Ascending aorta (tissue), 2 donors: Measurements from ENCODE around the gene TAB2. TPM values are rescaled to one million over a fixed set of nuclear protein-coding genes. Genes with fewer than 3 reads are reported as not detected.

ENCODE experiments used
- DNase-seq, 2 donors: peaks; one replicate each; pipeline ENCODE4 v3.0.0-alpha.2; 2019; ENCODE audit warnings: low spot score in 2 of 2
- H3K27ac ChIP-seq, 2 donors: fragments of 200-600 bp; sonication (generic); one replicate each; pipeline ENCODE4 v1.5.1; 2016 to 2017; ENCODE audit warnings: mild to moderate bottlenecking in 1 of 2
- H3K27me3 ChIP-seq: fragments of 200-600 bp; sonication (generic); one replicate; pipeline ENCODE4 v1.5.1; 2017
- H3K36me3 ChIP-seq, 2 donors: fragments of 200-600 bp; sonication (generic); one replicate each; pipeline ENCODE4 v1.5.1; 2016
- H3K4me1 ChIP-seq, 2 donors: fragments of 200-600 bp; sonication (generic); one replicate each; pipeline ENCODE4 v1.5.1; 2016 to 2017; ENCODE audit warnings: mild to moderate bottlenecking in 1 of 2
- H3K4me3 ChIP-seq, 2 donors: fragments of 200-600 bp; sonication (generic); one replicate each; pipeline ENCODE4 v1.5.1; 2016 to 2017; ENCODE audit warnings: mild to moderate bottlenecking in 1 of 2
- H3K9me3 ChIP-seq, 2 donors: fragments of 200-600 bp; sonication (generic); one replicate each; pipeline ENCODE4 v1.5.1; 2016
- CTCF ChIP-seq, 3 experiments: fragments of 200-600 bp in 2 of 3; fragments of 450-650 bp in 1 of 3; sonication (generic) in 2 of 3; IDR thresholded peaks; one replicate each; pipeline ENCODE4 v1.5.1; 2016 to 2019; ENCODE audit warnings: antibody characterized with exemption in 3 of 3, mild to moderate bottlenecking in 1 of 3, moderate library complexity in 1 of 3
- intact Hi-C: fragments of 100-400 bp; cut with DNase I; formaldehyde crosslinking; loops from one replicate; pipeline ENCODE4 v1.15.1; 2023
- total RNA-seq: library from RNA; depleted of rRNA; stranded (reverse); fragments of >200 nt; gene quantifications from one replicate; pipeline ENCODE4 v1.1.0, GENCODE V29; 2016

Gene TAB2
- total RNA-seq, 1 donor from 2014 or later: 55.2 TPM

- Histone ChIP-seq H3K36me3 (no peaks in the 10 kb centered on the region), H3K9me3 (no peaks in the 10 kb centered on the region), H3K4me3 (no peak overlapping the region), H3K4me1 (peaks cover 0 to 2% of the 10 kb centered on the region in 2 donors), H3K27me3 (no peaks in the 10 kb centered on the region), H3K27ac (no peak overlapping the region)
- TF ChIP-seq CTCF (IDR thresholded peaks at IDR 0.05): no peak
- intact Hi-C loops: no loop called here
- DNase-seq: no peak
These were observed 119.7 kb downstream of the TAB2 start for GRCh38 chr6:149437212-149437611.

DNA sequence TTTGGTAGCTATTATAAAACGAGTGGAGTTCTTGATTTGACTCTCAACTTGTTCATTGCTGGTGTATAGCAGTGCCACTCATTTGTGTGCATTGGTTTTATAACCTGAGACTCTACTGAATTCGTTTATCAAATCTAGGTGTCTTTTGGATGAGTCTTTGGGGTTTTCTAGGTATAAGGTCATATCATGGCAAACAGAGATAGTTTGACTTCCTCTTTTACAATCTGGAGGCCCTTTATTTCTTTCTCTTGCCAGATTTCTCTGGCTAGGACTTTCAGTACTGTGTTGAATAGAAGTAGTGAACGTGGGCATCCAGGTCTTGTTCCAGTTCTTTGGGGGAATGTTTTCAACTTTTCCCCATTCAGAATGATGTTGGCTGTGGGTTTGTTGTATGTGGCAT lies 121.3 kb downstream of the TAB2 start:
- DNase-seq: no peak
- no peak overlapping the region for H3K4me3 ChIP-seq
- H3K27me3 ChIP-seq: no peaks in the 10 kb centered on the region
- no peaks in the 10 kb centered on the region for H3K9me3 ChIP-seq
- intact Hi-C loops: no loop called here
- H3K27ac ChIP-seq: no peak overlapping the region
- TF ChIP-seq CTCF (IDR thresholded peaks at IDR 0.05): no peak
- H3K4me1 ChIP-seq: no peaks in the 10 kb centered on the region
- H3K36me3 ChIP-seq: no peaks in the 10 kb centered on the region

GRCh38 chr6:149439626-149440025 lies 122.1 kb downstream of the TAB2 start:
- intact Hi-C loops: no loop called here
- Histone ChIP-seq H3K27me3 (no peaks in the 10 kb centered on the region), H3K27ac (no peak overlapping the region), H3K4me3 (no peak overlapping the region), H3K4me1 (no peaks in the 10 kb centered on the region), H3K36me3 (no peaks in the 10 kb centered on the region), H3K9me3 (no peaks in the 10 kb centered on the region)
- DNase-seq: no peak
- TF ChIP-seq CTCF (IDR thresholded peaks at IDR 0.05): no peak

DNA sequence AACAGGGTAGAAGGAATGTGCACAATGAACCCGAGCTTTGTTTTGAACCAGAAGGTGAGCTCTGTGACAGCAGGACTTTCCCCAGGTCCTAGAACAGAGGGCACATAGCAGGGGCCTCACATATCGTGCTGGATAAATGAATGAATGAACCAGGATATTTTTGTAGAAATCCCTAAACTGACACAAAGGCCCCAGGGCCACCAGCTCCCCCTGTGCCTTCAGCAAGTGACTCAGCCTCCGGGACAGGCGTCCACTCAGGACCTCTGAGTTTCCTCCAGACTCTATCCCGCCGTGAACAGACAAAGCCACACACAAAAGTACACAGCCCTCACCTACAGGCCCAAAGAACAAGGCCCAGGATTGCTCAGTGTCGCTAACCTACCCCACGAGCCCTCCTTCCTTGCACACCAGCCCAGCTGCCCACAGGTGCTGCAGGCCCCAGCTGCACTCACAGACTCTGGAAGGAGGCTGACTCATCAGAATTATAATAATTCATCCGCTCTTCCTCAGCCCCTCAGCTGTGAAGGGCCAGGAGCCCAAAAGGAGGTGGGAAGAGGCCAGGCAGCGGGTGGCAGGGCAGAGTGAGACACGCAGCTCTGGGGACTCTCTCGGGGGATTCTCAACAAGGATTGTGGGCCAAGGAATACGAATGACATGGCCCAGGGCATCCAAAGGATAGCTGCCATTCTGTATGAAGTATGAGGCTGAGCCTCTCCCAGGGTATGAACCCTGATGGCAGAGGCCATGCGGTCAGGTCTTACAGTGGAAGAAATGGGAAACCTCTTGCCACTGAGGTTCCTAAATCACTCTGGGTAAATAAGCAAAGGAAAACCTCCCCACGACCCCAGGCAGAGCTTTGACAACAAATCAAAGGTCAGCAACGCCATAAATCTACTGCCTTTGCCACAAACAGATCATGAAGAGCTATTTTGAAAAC lies 123.5 kb downstream of the TAB2 start:
- Histone ChIP-seq H3K27me3 (no peaks in the 10 kb centered on the region), H3K36me3 (no peaks in the 10 kb centered on the region), H3K4me3 (no peak overlapping the region), H3K4me1 (no peaks in the 10 kb centered on the region), H3K9me3 (no peaks in the 10 kb centered on the region), H3K27ac (no peak overlapping the region)
- no peak for TF ChIP-seq CTCF (IDR thresholded peaks at IDR 0.05)
- DNase-seq: no peak
- intact Hi-C loops: no loop called here

- DNase-seq: no peak
- intact Hi-C loops: no loop called here
These were observed 124.2 kb downstream of the TAB2 start for GRCh38 chr6:149441740-149442139.

More at GRCh38 chr6:149441740-149442139, 124.2 kb downstream of the TAB2 start:
- Histone ChIP-seq H3K4me1 (no peaks in the 10 kb centered on the region), H3K36me3 (no peaks in the 10 kb centered on the region), H3K27me3 (no peaks in the 10 kb centered on the region), H3K27ac (no peak overlapping the region), H3K9me3 (no peaks in the 10 kb centered on the region), H3K4me3 (no peak overlapping the region)
- TF ChIP-seq CTCF (IDR thresholded peaks at IDR 0.05): no peak
